ENCODE data around the gene PITPNM1.

Gene PITPNM1

DNA sequence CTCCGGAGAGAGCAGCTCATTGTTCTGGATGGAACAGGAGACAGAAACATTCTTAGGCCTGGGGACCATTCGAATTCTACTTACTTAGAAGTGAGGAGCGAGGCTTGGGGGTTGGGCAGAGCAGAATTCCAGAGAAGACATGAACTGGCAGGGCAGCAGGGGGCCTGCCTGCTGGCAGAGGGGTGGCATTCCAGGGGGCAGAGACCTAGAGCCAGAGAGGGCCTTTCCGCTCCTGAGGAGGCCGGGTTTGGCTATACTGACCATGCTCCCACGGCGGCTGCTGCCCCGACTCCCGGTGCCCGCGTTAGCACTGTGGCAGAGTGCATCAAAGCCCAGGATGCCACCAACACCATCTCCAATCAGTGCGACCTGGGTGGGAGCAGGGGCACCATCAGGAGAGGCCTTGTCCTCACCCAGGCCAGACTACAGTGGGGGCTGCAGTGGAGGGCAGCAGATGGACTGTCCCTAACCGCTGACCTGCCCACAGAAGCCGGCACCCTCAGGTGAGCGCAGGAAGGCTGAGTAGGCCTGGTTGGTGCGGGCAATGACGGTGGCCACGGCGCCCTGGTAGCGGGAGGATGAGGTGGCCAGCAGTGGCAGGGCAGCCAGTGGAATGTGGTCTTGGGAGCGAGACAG is 7.4 kb downstream of the PITPNM1 start:
- Histone ChIP-seq H3K9ac (ENCODE audit: low read length) (no peak overlapping the region), H2AFZ (ENCODE audit: low read depth, low read length) (no peak overlapping the region), H4K8ac (ENCODE audit: low read length) (no peak overlapping the region), H3K36me3 (ENCODE audit: control insufficient read depth in 1 of 2, insufficient read depth in 2 of 2, low read depth in 1 of 2, low read length in 2 of 2) (peaks cover 11 to 94% of the 10 kb centered on the region in 2 experiments), H3K14ac (ENCODE audit: low read length in 2 of 2) (no peak overlapping the region), H4K91ac (ENCODE audit: low read length) (peak overlapping the region; percentile 22), H3K23ac (ENCODE audit: low read length in 2 of 2) (no peak overlapping the region), H3K4me3 (ENCODE audit: insufficient read depth in 1 of 2, low read depth in 1 of 2, low read length in 2 of 2) (no peak overlapping the region), H2BK5ac (ENCODE audit: low read depth, low read length, poor library complexity, severe bottlenecking) (no peak overlapping the region), H3K9me3 (ENCODE audit: control insufficient read depth, low read length) (no peaks in the 10 kb centered on the region), H3K27ac (ENCODE audit: low read length, poor library complexity, severe bottlenecking) (no peak overlapping the region), H3K4ac (ENCODE audit: low read depth in 1 of 2, low read length in 2 of 2) (no peak overlapping the region), H3K79me1 (replicated peaks; ENCODE audit: low read length, poor library complexity, severe bottlenecking) (peaks cover 57% of the 10 kb centered on the region), H2BK12ac (ENCODE audit: low read length in 2 of 2) (no peak overlapping the region), H2BK120ac (ENCODE audit: low read depth, low read length) (no peak overlapping the region), H3K27me3 (ENCODE audit: control insufficient read depth in 1 of 2, insufficient read depth in 1 of 2, low read length in 2 of 2) (no peaks in the 10 kb centered on the region), H3K4me1 (ENCODE audit: control insufficient read depth, insufficient read depth, low read depth, low read length) (peaks cover 21% of the 10 kb centered on the region), H2AK5ac (ENCODE audit: low read length, severe bottlenecking) (no peak overlapping the region), H2BK15ac (ENCODE audit: low read depth, poor library complexity, severe bottlenecking) (no peak overlapping the region), H3K18ac (ENCODE audit: low read depth in 1 of 2, low read length in 2 of 2) (no peak overlapping the region), H3K4me2 (ENCODE audit: low read length, poor library complexity, severe bottlenecking) (no peak overlapping the region)
- WGBS, result 94% methylated on average over 20 of the region's 21 CpGs
- DNase-seq, result no peak

DNA sequence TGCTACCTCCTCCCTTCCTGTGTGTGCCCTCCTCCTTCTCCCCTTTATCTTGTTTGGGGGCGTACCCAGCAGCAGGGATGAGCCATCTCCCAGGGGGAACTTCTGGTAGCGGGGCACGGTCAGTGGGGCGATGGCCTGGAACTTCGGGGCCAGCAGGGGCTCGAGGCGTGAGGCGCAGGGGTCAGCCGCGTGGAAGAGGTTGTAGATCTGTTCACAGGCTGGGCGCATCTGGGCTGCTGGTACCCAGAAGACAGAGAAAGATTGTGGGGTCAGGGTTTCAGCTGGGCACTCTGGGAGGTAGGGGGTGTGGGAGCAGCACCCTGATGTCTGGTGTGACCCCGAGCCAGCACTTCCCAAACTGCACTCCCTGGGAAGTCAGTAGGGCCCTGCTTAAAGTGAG is 9.1 kb downstream of the PITPNM1 start:
- Histone ChIP-seq H2BK15ac (ENCODE audit: low read depth, poor library complexity, severe bottlenecking) (no peak overlapping the region), H3K23ac (ENCODE audit: low read length in 2 of 2) (no peak overlapping the region), H3K9me3 (ENCODE audit: control insufficient read depth, low read length) (no peaks in the 10 kb centered on the region), H3K27me3 (ENCODE audit: control insufficient read depth in 1 of 2, insufficient read depth in 1 of 2, low read length in 2 of 2) (no peaks in the 10 kb centered on the region), H3K4me1 (ENCODE audit: control insufficient read depth, insufficient read depth, low read depth, low read length) (peaks cover 11% of the 10 kb centered on the region), H2AFZ (ENCODE audit: low read depth, low read length) (no peak overlapping the region), H3K14ac (ENCODE audit: low read length in 2 of 2) (no peak overlapping the region), H3K36me3 (ENCODE audit: control insufficient read depth in 1 of 2, insufficient read depth in 2 of 2, low read depth in 1 of 2, low read length in 2 of 2) (peaks cover 14 to 94% of the 10 kb centered on the region in 2 experiments), H2AK5ac (ENCODE audit: low read length, severe bottlenecking) (no peak overlapping the region), H2BK5ac (ENCODE audit: low read depth, low read length, poor library complexity, severe bottlenecking) (no peak overlapping the region), H4K91ac (ENCODE audit: low read length) (no peak overlapping the region), H3K4me3 (ENCODE audit: insufficient read depth in 1 of 2, low read depth in 1 of 2, low read length in 2 of 2) (no peak overlapping the region), H4K8ac (ENCODE audit: low read length) (no peak overlapping the region), H2BK120ac (ENCODE audit: low read depth, low read length) (no peak overlapping the region), H3K79me1 (replicated peaks; ENCODE audit: low read length, poor library complexity, severe bottlenecking) (peaks cover 59% of the 10 kb centered on the region), H3K27ac (ENCODE audit: low read length, poor library complexity, severe bottlenecking) (no peak overlapping the region), H3K4me2 (ENCODE audit: low read length, poor library complexity, severe bottlenecking) (no peak overlapping the region), H3K9ac (ENCODE audit: low read length) (no peak overlapping the region), H2BK12ac (ENCODE audit: low read length in 2 of 2) (no peak overlapping the region), H3K18ac (ENCODE audit: low read depth in 1 of 2, low read length in 2 of 2) (no peak overlapping the region), H3K4ac (ENCODE audit: low read depth in 1 of 2, low read length in 2 of 2) (no peak overlapping the region)
- 97% methylated on average over 12 of the region's 12 CpGs for WGBS
- DNase-seq, result no peak

GRCh38 chr11:67495234-67496005 is 9.7 kb downstream of the PITPNM1 start:
- no peak overlapping the region for H2AFZ ChIP-seq (ENCODE audit: low read depth, low read length)
- H3K27me3 ChIP-seq (ENCODE audit: control insufficient read depth in 1 of 2, insufficient read depth in 1 of 2, low read length in 2 of 2), result no peaks in the 10 kb centered on the region
- H3K36me3 ChIP-seq (ENCODE audit: control insufficient read depth in 1 of 2, insufficient read depth in 2 of 2, low read depth in 1 of 2, low read length in 2 of 2), result peaks cover 20 to 97% of the 10 kb centered on the region in 2 experiments
- no peak overlapping the region for H3K9ac ChIP-seq (ENCODE audit: low read length)
- H3K23ac ChIP-seq (ENCODE audit: low read length in 2 of 2), result no peak overlapping the region
- H3K4me2 ChIP-seq (ENCODE audit: low read length, poor library complexity, severe bottlenecking), result no peak overlapping the region
- H3K4me3 ChIP-seq (ENCODE audit: insufficient read depth in 1 of 2, low read depth in 1 of 2, low read length in 2 of 2), result no peak overlapping the region
- no peak overlapping the region for H2BK5ac ChIP-seq (ENCODE audit: low read depth, low read length, poor library complexity, severe bottlenecking)
- no peak overlapping the region for H2BK120ac ChIP-seq (ENCODE audit: low read depth, low read length)
- peaks cover 17% of the 10 kb centered on the region for H3K4me1 ChIP-seq (ENCODE audit: control insufficient read depth, insufficient read depth, low read depth, low read length)
- H3K27ac ChIP-seq (ENCODE audit: low read length, poor library complexity, severe bottlenecking), result no peak overlapping the region
- no peak overlapping the region for H3K4ac ChIP-seq (ENCODE audit: low read depth in 1 of 2, low read length in 2 of 2)
- H3K14ac ChIP-seq (ENCODE audit: low read length in 2 of 2), result no peak overlapping the region
- H4K91ac ChIP-seq (ENCODE audit: low read length), result no peak overlapping the region
- 98% methylated on average over 15 of the region's 16 CpGs for WGBS
- no peak overlapping the region for H4K8ac ChIP-seq (ENCODE audit: low read length)
- no peak overlapping the region for H3K18ac ChIP-seq (ENCODE audit: low read depth in 1 of 2, low read length in 2 of 2)
- no peaks in the 10 kb centered on the region for H3K9me3 ChIP-seq (ENCODE audit: control insufficient read depth, low read length)
- no peak overlapping the region for H2AK5ac ChIP-seq (ENCODE audit: low read length, severe bottlenecking)
- H2BK15ac ChIP-seq (ENCODE audit: low read depth, poor library complexity, severe bottlenecking), result no peak overlapping the region
- H3K79me1 ChIP-seq (replicated peaks; ENCODE audit: low read length, poor library complexity, severe bottlenecking), result peaks cover 58% of the 10 kb centered on the region
- no peak for DNase-seq
- H2BK12ac ChIP-seq (ENCODE audit: low read length in 2 of 2), result no peak overlapping the region

GRCh38 chr11:67494371-67495233 is 10.6 kb downstream of the PITPNM1 start:
- no peak overlapping the region for H3K9ac ChIP-seq (ENCODE audit: low read length)
- H2BK15ac ChIP-seq (ENCODE audit: low read depth, poor library complexity, severe bottlenecking), result no peak overlapping the region
- peaks cover 27 to 97% of the 10 kb centered on the region in 2 experiments for H3K36me3 ChIP-seq (ENCODE audit: control insufficient read depth in 1 of 2, insufficient read depth in 2 of 2, low read depth in 1 of 2, low read length in 2 of 2)
- H3K4me1 ChIP-seq (ENCODE audit: control insufficient read depth, insufficient read depth, low read depth, low read length), result peaks cover 22% of the 10 kb centered on the region
- no peak overlapping the region for H2AFZ ChIP-seq (ENCODE audit: low read depth, low read length)
- no peak overlapping the region for H3K18ac ChIP-seq (ENCODE audit: low read depth in 1 of 2, low read length in 2 of 2)
- DNase-seq, result no peak
- H3K27ac ChIP-seq (ENCODE audit: low read length, poor library complexity, severe bottlenecking), result no peak overlapping the region
- no peaks in the 10 kb centered on the region for H3K27me3 ChIP-seq (ENCODE audit: control insufficient read depth in 1 of 2, insufficient read depth in 1 of 2, low read length in 2 of 2)
- H2BK120ac ChIP-seq (ENCODE audit: low read depth, low read length), result no peak overlapping the region
- H3K4me3 ChIP-seq (ENCODE audit: insufficient read depth in 1 of 2, low read depth in 1 of 2, low read length in 2 of 2), result no peak overlapping the region
- H3K4me2 ChIP-seq (ENCODE audit: low read length, poor library complexity, severe bottlenecking), result no peak overlapping the region
- H3K4ac ChIP-seq (ENCODE audit: low read depth in 1 of 2, low read length in 2 of 2), result no peak overlapping the region
- no peak overlapping the region for H4K8ac ChIP-seq (ENCODE audit: low read length)
- H2AK5ac ChIP-seq (ENCODE audit: low read length, severe bottlenecking), result no peak overlapping the region
- no peaks in the 10 kb centered on the region for H3K9me3 ChIP-seq (ENCODE audit: control insufficient read depth, low read length)
- WGBS, result 93% methylated on average over 55 of the region's 59 CpGs
- no peak overlapping the region for H3K14ac ChIP-seq (ENCODE audit: low read length in 2 of 2)
- no peak overlapping the region for H2BK12ac ChIP-seq (ENCODE audit: low read length in 2 of 2)
- H2BK5ac ChIP-seq (ENCODE audit: low read depth, low read length, poor library complexity, severe bottlenecking), result no peak overlapping the region
- H4K91ac ChIP-seq (ENCODE audit: low read length), result no peak overlapping the region
- H3K79me1 ChIP-seq (replicated peaks; ENCODE audit: low read length, poor library complexity, severe bottlenecking), result peaks cover 51% of the 10 kb centered on the region
- no peak overlapping the region for H3K23ac ChIP-seq (ENCODE audit: low read length in 2 of 2)

Data from mesenchymal stem cell (in vitro differentiated cells and primary cell).